ENCODE data around the gene ZNF548.
A peak's percentile ranks its signal among the peaks of the same experiment; 100 is the strongest.
"Not testable (repeated sequence)": the region's sequence is repeated elsewhere in the genome, so short reads cannot be mapped to it uniquely, and the experiment has no call there.

Gene ZNF548

GRCh38 chr19:57389730-57390598 is at the start of gene ZNF548:
ZNF548 (plus strand) TSS chr19:57389854; CDS start chr19:57390100, 246 bp downstream.
- H3K4me3 ChIP-seq (ENCODE audit: low read depth, low read length) = peak within 1 kb of the TSS; percentile 79

- H3K4me3 ChIP-seq (ENCODE audit: low read depth, low read length) = no peak overlapping the region
Measured at GRCh38 chr19:57342582-57342981, 47.1 kb upstream of the ZNF548 start.

- no peak overlapping the region for H3K4me3 ChIP-seq (ENCODE audit: low read depth, low read length)
Measured at GRCh38 chr19:57348136-57348535, 41.5 kb upstream of the ZNF548 start.

- peak within 1 kb of the TSS; percentile 99 for H3K4me3 ChIP-seq (ENCODE audit: low read depth, low read length)
Measured at GRCh38 chr19:57350877-57351805, 38.5 kb upstream of the ZNF548 start, which contains the start of gene ZNF304. ZNF304 (plus strand) TSS chr19:57351271; CDS start chr19:57351665, 394 bp downstream.

DNA sequence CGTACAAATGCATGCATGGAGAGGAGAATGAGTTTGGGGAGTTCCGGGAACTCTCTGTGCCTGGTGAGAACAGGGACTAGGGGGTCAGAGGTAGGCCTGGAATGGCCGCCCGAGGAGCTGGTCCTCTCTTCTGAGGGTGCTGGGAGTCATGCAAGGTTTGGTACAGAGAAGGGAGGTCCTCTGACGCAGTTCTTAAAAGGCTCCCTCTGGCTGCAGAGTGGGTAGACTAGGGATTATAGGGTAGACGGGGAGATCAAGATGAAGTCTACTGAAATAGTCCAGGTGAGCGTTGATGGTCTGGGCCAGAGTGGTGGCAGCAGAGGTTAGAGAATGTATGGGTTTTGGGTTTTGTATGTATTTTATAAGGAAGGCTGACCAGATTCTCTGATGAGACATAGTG is 37.8 kb upstream of the ZNF548 start:
- H3K4me3 ChIP-seq (ENCODE audit: low read depth, low read length) = peak overlapping the region; percentile 99

- H3K4me3 ChIP-seq (ENCODE audit: low read depth, low read length) = no peak overlapping the region
Measured at GRCh38 chr19:57355916-57356315, 33.7 kb upstream of the ZNF548 start.

GRCh38 chr19:57357406-57357805 is 32.2 kb upstream of the ZNF548 start:
- H3K4me3 ChIP-seq (ENCODE audit: low read depth, low read length) = no peak overlapping the region

GRCh38 chr19:57359300-57359699 is 30.4 kb upstream of the ZNF548 start:
- H3K4me3 ChIP-seq (ENCODE audit: low read depth, low read length) = no peak overlapping the region

DNA sequence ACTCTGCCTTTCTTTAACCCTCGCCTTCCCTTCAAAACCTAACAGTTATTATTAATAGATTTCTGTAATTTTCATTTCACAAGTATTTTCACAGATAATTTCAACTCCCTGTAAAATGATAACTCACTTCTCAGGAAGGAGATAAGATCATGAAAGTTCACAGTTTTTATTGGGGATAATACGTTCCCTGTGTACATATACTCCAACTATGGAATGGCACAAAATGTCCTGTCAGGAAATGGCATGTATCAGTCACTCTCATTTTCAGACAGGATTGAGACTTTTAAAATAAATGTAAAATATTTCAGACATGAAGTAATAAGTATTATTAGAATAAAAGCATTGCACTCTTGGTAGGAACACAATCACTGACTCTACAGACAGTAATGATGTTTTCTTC is 27.2 kb upstream of the ZNF548 start:
- peak overlapping the region; percentile 79 for H3K4me3 ChIP-seq (ENCODE audit: low read depth, low read length)

DNA sequence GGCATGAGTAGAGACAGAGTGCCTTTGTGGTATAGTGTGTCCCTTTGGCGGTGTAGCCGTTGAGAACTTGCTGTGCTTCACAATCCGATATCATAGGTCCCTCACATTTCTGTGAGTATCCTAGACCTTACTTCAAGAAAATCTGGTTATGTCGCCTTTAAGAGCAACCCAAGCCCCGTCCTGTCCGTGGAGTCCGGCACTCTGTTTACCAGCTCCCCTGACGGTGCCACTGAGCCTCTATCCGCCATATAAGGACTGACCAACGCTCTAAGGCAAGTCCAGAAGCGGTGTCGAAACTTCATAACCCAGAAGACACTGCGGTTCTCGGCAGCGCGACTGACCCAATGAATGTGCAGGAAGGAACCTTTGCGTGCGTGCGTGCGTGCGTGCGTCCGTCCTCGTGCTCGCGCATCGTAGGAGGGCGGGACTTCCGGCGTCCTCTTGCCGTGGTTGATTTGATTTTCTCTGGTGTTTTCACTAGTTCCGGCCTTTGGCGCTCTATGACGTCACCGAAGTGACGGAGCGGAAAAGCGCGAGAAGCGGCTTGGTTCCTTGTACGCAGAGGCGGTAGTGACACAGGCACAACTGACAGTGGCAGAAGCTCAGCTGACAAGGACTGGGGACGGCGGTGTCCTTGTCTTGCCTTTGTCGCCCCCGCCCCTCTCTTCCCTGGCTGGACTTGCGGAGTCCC is 26.5 kb upstream of the ZNF548 start, which contains the start of the genes TRAPPC2B and ZNF547:
Gene TRAPPC2B (plus strand): TSS at position 555 of the 691 bp plus-strand sequence. CDS start 1,283 bp downstream, outside the sequence.
Gene ZNF547 (plus strand): TSS at position 555 of the 691 bp plus-strand sequence. CDS start 5,005 bp downstream, outside the sequence.
- peak within 1 kb of the TSS; percentile 79 for H3K4me3 ChIP-seq (ENCODE audit: low read depth, low read length)

- peak overlapping the region; percentile 79 for H3K4me3 ChIP-seq (ENCODE audit: low read depth, low read length)
Measured at GRCh38 chr19:57363688-57364181, 25.9 kb upstream of the ZNF548 start.

GRCh38 chr19:57366776-57367175 is 22.9 kb upstream of the ZNF548 start:
- H3K4me3 ChIP-seq (ENCODE audit: low read depth, low read length) = no peak overlapping the region

- no peak overlapping the region for H3K4me3 ChIP-seq (ENCODE audit: low read depth, low read length)
Measured at GRCh38 chr19:57374179-57374578, 15.5 kb upstream of the ZNF548 start.

GRCh38 chr19:57374647-57375046 is 15.0 kb upstream of the ZNF548 start:
- not testable (repeated sequence) for H3K4me3 ChIP-seq (ENCODE audit: low read depth, low read length)

GRCh38 chr19:57376151-57376550 is 13.5 kb upstream of the ZNF548 start:
- H3K4me3 ChIP-seq (ENCODE audit: low read depth, low read length) = no peak overlapping the region

DNA sequence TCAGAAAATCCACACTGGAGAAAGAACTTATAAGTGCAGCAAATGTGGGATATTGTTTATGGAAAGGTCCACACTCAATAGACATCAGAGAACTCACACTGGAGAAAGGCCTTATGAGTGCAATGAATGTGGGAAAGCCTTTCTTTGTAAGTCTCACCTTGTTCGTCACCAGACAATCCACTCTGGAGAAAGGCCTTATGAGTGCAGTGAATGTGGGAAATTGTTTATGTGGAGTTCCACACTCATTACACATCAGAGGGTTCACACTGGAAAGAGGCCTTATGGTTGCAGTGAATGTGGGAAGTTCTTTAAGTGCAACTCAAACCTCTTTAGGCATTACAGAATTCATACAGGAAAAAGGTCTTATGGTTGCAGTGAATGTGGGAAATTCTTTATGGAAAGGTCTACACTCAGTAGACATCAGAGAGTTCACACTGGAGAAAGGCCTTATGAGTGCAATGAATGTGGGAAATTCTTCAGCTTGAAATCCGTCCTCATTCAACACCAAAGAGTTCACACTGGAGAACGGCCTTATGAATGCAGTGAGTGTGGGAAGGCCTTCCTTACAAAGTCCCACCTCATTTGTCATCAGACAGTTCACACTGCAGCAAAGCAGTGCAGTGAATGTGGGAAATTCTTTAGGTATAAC is 12.0 kb upstream of the ZNF548 start:
- H3K4me3 ChIP-seq (ENCODE audit: low read depth, low read length) = no peak overlapping the region

DNA sequence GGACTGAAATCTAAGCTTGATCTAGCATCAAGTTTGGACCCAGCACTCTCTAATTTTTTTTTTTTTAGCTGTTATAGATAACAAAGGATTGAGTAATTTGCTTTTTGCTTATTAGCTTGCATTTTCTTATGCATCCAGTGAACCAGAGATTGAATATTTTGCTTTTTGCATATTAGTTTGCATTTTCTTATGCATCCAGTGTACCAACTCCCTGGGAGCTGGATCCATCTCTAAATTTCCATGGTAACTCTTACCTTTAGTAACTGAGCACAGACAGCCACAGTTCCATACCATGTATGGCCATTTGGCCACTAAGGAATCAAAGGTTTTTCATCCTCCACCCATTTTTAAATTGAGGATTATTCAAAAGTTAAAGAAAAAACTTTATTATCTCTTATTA is 8.7 kb upstream of the ZNF548 start:
- no peak overlapping the region for H3K4me3 ChIP-seq (ENCODE audit: low read depth, low read length)

- no peak overlapping the region for H3K4me3 ChIP-seq (ENCODE audit: low read depth, low read length)
Measured at GRCh38 chr19:57382806-57383488, 6.7 kb upstream of the ZNF548 start.

DNA sequence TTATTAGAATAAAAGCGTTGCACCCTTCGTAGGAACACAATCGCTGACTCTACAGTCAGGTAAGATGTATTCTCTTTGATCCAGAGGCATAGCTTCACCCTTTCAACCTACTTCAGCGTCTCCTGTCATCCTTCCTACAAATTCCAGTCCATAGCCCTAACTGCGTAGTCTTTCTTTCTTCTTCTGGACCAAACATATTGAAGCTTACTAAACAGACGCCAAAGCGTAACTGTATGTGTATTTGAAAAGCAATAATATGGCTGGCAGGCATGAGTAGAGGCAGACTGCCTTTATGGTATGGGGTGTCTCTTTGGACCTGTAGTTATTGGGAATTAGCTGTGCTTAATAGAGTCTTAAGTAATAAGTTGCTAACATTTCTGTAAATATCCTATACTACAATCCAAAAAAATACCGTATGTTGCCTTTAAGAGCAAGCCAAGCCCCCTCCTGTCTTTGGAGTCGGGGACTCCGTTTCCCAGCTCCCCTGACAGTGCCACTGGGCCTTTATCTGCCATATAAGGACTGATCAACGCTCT is 392 bp upstream of the ZNF548 start:
- peak overlapping the region; percentile 45 for H3K4me3 ChIP-seq (ENCODE audit: low read depth, low read length)
